Omental fat pad (tissue), 4 donors: ENCODE results near the gene FBXL2. TPM values are rescaled to one million over a fixed set of nuclear protein-coding genes. Genes with fewer than 3 reads are reported as not detected.
"Not testable (repeated sequence)": the region's sequence is repeated elsewhere in the genome, so short reads cannot be mapped to it uniquely, and the experiment has no call there.

Experiments used
- ATAC-seq: fragments of 150-250 bp; one replicate; pipeline ENCODE4 v1.9.1; 2016; ENCODE audit warnings: mild to moderate bottlenecking, moderate library complexity; ENCODE audit not compliant: low FRiP score
- DNase-seq: peaks from one replicate; pipeline ENCODE4 v3.0.0-alpha.2; 2019; ENCODE audit warnings: low spot score
- total RNA-seq, 4 donors: library from RNA; depleted of rRNA; stranded (reverse); fragments of >200 nt; gene quantifications; one replicate each; pipeline ENCODE4 v1.1.0, GENCODE V29; 2016
- TF ChIP-seq, protein P1 (sequence below), 3 donors: fragments of 450-650 bp; IDR thresholded peaks; one replicate each; pipeline ENCODE4 v1.5.1; 2016 to 2017; ENCODE audit warnings: antibody characterized with exemption in 3 of 3, mild to moderate bottlenecking in 3 of 3, moderate library complexity in 2 of 3

Gene FBXL2
- total RNA-seq, 4 donors from 2014 or later = 6.7 to 13.5 (median 7.3) TPM

DNA sequence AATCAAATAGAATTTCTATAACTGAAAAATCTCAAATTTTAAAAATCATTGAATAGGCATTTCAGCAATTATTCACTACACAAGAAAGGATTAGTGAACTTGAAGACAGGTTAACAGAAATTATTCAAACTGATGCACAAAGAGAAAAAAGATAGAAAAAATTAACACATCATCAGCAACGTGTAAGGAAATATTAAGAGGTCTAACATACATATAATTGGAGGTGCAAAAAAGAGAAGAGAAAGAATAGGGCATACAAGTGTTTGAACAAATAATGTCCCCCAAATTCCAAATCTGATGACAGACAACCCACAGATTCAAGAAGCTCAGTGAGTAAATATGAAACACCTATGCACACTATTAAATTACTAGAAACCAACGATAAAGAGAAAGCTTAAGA is 57.1 kb downstream of the FBXL2 start:
- TF ChIP-seq, protein P1, sequence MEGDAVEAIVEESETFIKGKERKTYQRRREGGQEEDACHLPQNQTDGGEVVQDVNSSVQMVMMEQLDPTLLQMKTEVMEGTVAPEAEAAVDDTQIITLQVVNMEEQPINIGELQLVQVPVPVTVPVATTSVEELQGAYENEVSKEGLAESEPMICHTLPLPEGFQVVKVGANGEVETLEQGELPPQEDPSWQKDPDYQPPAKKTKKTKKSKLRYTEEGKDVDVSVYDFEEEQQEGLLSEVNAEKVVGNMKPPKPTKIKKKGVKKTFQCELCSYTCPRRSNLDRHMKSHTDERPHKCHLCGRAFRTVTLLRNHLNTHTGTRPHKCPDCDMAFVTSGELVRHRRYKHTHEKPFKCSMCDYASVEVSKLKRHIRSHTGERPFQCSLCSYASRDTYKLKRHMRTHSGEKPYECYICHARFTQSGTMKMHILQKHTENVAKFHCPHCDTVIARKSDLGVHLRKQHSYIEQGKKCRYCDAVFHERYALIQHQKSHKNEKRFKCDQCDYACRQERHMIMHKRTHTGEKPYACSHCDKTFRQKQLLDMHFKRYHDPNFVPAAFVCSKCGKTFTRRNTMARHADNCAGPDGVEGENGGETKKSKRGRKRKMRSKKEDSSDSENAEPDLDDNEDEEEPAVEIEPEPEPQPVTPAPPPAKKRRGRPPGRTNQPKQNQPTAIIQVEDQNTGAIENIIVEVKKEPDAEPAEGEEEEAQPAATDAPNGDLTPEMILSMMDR (IDR thresholded peaks at IDR 0.05) = no peak
- ATAC-seq (no peak), DNase-seq (no peak)

- not testable (repeated sequence) for ATAC-seq
Observed at GRCh38 chr3:33338936-33339465, 61.8 kb downstream of the FBXL2 start.

DNA sequence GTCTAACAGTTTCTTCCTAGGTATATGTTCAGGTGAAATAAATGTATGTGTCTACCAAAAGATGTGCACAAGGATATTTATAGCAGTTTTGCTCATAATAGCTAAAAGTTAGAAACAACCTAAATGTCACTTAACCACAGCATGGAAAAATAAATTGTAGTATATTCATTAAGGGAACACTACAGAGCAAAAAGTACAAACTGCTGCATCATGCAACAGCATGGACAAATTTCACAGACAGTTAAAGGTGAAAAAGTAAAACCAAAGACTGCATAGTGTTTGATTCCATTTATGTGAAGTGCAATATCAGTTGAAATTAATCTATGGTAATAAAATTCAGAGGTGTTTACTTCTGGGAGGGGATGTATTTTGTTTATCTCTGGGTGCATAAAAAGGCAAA is 62.5 kb downstream of the FBXL2 start:
- TF ChIP-seq, protein P1 (IDR thresholded peaks at IDR 0.05) = no peak
- DNase-seq (no peak), ATAC-seq (no peak)

More at GRCh38 chr3:33338936-33339465, 61.8 kb downstream of the FBXL2 start:
- not testable (repeated sequence) for DNase-seq

DNA sequence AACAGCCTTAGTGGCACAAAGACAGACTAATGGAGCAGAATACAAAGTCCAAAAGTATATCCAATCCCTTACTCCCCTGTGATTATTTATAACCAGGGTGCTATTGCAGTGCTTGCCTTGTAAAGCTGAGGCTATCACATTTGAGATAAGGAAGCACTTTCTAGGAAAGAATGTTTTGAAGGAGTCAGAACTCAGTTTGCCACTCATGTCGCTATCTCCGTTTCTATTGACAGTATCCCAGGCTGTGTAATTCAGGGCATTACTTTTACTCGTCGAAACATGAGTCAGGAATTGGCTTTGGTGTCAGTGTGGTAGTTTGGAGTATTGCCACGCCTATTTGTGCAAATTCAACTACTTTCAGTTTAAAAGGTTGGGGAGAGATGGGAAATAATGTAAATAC is 78.4 kb downstream of the FBXL2 start:
- DNase-seq (no peak), ATAC-seq (peak; percentile 89)
- TF ChIP-seq, protein P1 (IDR thresholded peaks at IDR 0.05) = no peak

DNA sequence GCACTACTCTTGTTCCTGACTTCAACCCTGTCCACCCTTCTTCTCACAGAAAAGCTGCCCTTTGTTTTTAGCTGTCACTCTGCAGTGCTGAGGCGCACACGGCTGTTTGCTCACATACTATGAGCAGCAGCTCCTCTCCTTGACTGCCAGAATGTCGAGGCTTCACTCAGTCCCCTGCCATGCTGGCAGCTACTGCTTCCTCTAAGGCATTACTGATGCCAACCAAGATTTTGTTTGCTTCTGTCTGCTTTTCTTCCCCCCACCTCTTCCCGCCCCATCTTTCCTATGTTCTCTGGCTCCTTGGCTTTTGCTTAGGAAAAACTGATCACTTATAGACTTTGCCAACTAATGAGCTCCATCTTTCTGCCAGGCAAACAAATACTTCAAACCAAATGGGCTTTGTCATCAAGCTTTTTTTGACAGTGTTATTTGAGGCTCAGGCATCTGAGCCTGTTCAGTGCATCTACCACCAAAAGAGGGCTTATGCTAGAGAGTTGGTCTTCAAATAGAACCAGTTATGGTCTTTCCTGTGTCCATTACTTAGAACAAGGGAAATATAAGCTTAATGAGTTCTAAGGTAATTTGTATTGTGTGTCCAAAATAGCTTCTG is 81.0 kb downstream of the FBXL2 start:
- DNase-seq (no peak), ATAC-seq (no peak)
- TF ChIP-seq, protein P1 (IDR thresholded peaks at IDR 0.05) = no peak

- no peak for DNase-seq
- TF ChIP-seq, protein P1 (IDR thresholded peaks at IDR 0.05) = no peak
- no peak for ATAC-seq
Observed at GRCh38 chr3:33360136-33360825, 83.0 kb downstream of the FBXL2 start.

- DNase-seq (no peak), ATAC-seq (no peak)
- TF ChIP-seq, protein P1 (IDR thresholded peaks at IDR 0.05) = no peak
Observed at GRCh38 chr3:33363113-33363800, 86.0 kb downstream of the FBXL2 start.
